GM23338 (cell line): ENCODE data around the gene AP5Z1.

Experiments used
- CREB1 ChIP-seq: fragments of 250-450 bp; sonication (Bioruptor Pico); IDR thresholded peaks from 2 replicates; pipeline ENCODE4 v1.5.0; 2020; ENCODE audit warnings: low read depth, mild to moderate bottlenecking, moderate library complexity
- EZH2 ChIP-seq: fragments of 200-600 bp; sonication (generic); IDR thresholded peaks from one replicate; pipeline ENCODE4 v1.8.0; 2017; ENCODE audit warnings: antibody characterized with exemption, mild to moderate bottlenecking, low read depth; ENCODE audit not compliant: unreplicated experiment
- EZH2phosphoT487 ChIP-seq: fragments of 200-600 bp; sonication (generic); IDR thresholded peaks from one replicate; pipeline ENCODE4 v1.8.1; 2018; ENCODE audit warnings: antibody characterized with exemption; ENCODE audit not compliant: unreplicated experiment
- JUNB ChIP-seq: IDR thresholded peaks from one replicate; pipeline ENCODE4 v1.6.1; 2016; ENCODE audit warnings: antibody characterized with exemption; ENCODE audit not compliant: unreplicated experiment
- NANOG ChIP-seq: IDR thresholded peaks from 2 replicates; pipeline ENCODE4 v1.6.1; 2016; ENCODE audit warnings: antibody characterized with exemption, borderline replicate concordance
- POLR2AphosphoS5 ChIP-seq: IDR thresholded peaks from 2 replicates; pipeline ENCODE4 v1.6.1; 2016; ENCODE audit warnings: antibody characterized with exemption, low read depth
- STAT1 ChIP-seq: IDR thresholded peaks from one replicate; pipeline ENCODE4 v1.6.1; 2016; ENCODE audit warnings: antibody characterized with exemption; ENCODE audit not compliant: unreplicated experiment
- ZNF114 ChIP-seq: fragments of 250-450 bp; sonication (Bioruptor Pico); IDR thresholded peaks from 2 replicates; pipeline ENCODE4 v1.5.0; 2020; ENCODE audit warnings: mild to moderate bottlenecking, moderate library complexity
- TF ChIP-seq, protein P1 (sequence below), 2 experiments: fragments of 200-600 bp in 1 of 2; sonication (generic) in 1 of 2; conservative IDR thresholded peaks; 2 replicates each; pipeline versions ENCODE4 v1.5.1 to v1.6.1; 2016 to 2017; ENCODE audit warnings: antibody characterized with exemption in 2 of 2, low read depth in 2 of 2, mild to moderate bottlenecking in 2 of 2, moderate library complexity in 1 of 2
- TF ChIP-seq, protein P2 (sequence below): IDR thresholded peaks from one replicate; pipeline ENCODE4 v1.6.1; 2018; ENCODE audit warnings: antibody characterized with exemption; ENCODE audit not compliant: unreplicated experiment
- TF ChIP-seq, protein P3 (sequence below): IDR thresholded peaks from 2 replicates; pipeline ENCODE4 v1.6.1; 2016; ENCODE audit warnings: antibody characterized with exemption

DNA sequence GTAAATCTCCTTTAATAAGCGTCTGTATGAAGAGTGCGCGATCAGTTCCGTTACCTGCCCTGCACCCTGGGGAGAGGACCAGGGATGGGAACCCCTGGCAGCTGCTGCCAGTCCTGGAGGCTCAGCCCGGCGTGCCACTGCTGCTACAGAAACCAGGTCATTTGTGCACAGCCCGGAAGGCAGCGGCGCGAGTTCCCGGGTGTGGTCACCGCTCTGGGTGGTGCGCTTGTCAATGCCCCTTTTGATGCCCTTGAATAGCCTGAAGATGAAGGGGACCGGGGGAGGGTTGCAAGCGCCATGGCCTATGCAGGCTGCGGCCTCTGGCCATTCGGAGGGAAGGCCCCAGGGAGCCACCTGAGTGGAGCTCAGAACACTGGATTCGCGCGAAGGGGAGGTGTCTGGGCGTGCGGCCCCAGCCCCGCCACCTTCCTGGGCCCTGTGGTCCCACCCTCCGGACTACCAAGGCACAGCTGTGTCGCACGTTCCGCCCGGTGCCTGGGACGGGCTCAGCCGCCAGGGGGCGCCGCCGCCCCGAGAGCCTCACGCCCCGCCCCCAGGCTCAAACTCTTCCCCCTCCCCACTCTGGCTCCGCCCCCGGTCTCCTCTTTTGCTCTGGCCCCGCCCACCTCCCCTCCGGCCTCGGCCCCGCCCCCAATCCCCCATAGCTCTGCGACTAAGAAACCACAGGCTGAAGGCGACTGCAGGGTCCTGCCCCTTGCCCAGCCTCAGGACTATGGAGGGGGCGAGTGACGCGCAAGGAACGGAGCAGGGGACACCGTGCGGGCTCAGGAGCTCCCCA, 16.5 kb downstream of the AP5Z1 start:
- TF ChIP-seq EZH2 (no peak), EZH2phosphoT487 (no peak), POLR2AphosphoS5 (peak; percentile 57), CREB1 (CRISPR knock-in tag) (no peak), JUNB (no peak), STAT1 (no peak), NANOG (no peak), ZNF114 (CRISPR knock-in tag) (no peak)
- TF ChIP-seq, protein P1, sequence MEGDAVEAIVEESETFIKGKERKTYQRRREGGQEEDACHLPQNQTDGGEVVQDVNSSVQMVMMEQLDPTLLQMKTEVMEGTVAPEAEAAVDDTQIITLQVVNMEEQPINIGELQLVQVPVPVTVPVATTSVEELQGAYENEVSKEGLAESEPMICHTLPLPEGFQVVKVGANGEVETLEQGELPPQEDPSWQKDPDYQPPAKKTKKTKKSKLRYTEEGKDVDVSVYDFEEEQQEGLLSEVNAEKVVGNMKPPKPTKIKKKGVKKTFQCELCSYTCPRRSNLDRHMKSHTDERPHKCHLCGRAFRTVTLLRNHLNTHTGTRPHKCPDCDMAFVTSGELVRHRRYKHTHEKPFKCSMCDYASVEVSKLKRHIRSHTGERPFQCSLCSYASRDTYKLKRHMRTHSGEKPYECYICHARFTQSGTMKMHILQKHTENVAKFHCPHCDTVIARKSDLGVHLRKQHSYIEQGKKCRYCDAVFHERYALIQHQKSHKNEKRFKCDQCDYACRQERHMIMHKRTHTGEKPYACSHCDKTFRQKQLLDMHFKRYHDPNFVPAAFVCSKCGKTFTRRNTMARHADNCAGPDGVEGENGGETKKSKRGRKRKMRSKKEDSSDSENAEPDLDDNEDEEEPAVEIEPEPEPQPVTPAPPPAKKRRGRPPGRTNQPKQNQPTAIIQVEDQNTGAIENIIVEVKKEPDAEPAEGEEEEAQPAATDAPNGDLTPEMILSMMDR (conservative IDR thresholded peaks at IDR 0.05; ENCODE audit: low read depth in 2 of 2): peak; percentile 66 to 82
- TF ChIP-seq, protein P2, sequence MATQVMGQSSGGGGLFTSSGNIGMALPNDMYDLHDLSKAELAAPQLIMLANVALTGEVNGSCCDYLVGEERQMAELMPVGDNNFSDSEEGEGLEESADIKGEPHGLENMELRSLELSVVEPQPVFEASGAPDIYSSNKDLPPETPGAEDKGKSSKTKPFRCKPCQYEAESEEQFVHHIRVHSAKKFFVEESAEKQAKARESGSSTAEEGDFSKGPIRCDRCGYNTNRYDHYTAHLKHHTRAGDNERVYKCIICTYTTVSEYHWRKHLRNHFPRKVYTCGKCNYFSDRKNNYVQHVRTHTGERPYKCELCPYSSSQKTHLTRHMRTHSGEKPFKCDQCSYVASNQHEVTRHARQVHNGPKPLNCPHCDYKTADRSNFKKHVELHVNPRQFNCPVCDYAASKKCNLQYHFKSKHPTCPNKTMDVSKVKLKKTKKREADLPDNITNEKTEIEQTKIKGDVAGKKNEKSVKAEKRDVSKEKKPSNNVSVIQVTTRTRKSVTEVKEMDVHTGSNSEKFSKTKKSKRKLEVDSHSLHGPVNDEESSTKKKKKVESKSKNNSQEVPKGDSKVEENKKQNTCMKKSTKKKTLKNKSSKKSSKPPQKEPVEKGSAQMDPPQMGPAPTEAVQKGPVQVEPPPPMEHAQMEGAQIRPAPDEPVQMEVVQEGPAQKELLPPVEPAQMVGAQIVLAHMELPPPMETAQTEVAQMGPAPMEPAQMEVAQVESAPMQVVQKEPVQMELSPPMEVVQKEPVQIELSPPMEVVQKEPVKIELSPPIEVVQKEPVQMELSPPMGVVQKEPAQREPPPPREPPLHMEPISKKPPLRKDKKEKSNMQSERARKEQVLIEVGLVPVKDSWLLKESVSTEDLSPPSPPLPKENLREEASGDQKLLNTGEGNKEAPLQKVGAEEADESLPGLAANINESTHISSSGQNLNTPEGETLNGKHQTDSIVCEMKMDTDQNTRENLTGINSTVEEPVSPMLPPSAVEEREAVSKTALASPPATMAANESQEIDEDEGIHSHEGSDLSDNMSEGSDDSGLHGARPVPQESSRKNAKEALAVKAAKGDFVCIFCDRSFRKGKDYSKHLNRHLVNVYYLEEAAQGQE: no peak
- TF ChIP-seq, protein P3, sequence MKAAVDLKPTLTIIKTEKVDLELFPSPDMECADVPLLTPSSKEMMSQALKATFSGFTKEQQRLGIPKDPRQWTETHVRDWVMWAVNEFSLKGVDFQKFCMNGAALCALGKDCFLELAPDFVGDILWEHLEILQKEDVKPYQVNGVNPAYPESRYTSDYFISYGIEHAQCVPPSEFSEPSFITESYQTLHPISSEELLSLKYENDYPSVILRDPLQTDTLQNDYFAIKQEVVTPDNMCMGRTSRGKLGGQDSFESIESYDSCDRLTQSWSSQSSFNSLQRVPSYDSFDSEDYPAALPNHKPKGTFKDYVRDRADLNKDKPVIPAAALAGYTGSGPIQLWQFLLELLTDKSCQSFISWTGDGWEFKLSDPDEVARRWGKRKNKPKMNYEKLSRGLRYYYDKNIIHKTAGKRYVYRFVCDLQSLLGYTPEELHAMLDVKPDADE: no peak
